ENCODE data around the gene PHKA1.
"Not testable (repeated sequence)": the region's sequence is repeated elsewhere in the genome, so short reads cannot be mapped to it uniquely, and the experiment has no call there.

Gene PHKA1

GRCh38 chrX:72713599-72714477, at the start of gene PHKA1:
TSS of gene PHKA1 (minus strand) at chrX:72714306. CDS start at chrX:72713880, 426 bp downstream.
- peak; percentile 44 for DNase-seq

- DNase-seq: not testable (repeated sequence)
Measured at GRCh38 chrX:72760454-72760853, 46.3 kb upstream of the PHKA1 start.

GRCh38 chrX:72748545-72748944, 34.4 kb upstream of the PHKA1 start:
- not testable (repeated sequence) for DNase-seq

GRCh38 chrX:72745546-72745945, 31.4 kb upstream of the PHKA1 start:
- DNase-seq: not testable (repeated sequence)

GRCh38 chrX:72735561-72735960, 21.5 kb upstream of the PHKA1 start:
- DNase-seq: no peak

- DNase-seq: not testable (repeated sequence)
Measured at GRCh38 chrX:72733636-72734035, 19.5 kb upstream of the PHKA1 start.

- no peak for DNase-seq
Measured at GRCh38 chrX:72727846-72728245, 13.7 kb upstream of the PHKA1 start.

GRCh38 chrX:72716766-72717165, 2.7 kb upstream of the PHKA1 start:
- DNase-seq: no peak

GRCh38 chrX:72715546-72715945, 1.4 kb upstream of the PHKA1 start:
- DNase-seq: no peak

GRCh38 chrX:72714478-72714916, 391 bp upstream of the PHKA1 start:
- DNase-seq: peak; percentile 54

GRCh38 chrX:72713130-72713529, 976 bp downstream of the PHKA1 start:
- no peak for DNase-seq

- no peak for DNase-seq
Measured at GRCh38 chrX:72712094-72712755, 1.9 kb downstream of the PHKA1 start.

GRCh38 chrX:72705814-72706213, 8.3 kb downstream of the PHKA1 start:
- DNase-seq: no peak

- DNase-seq: no peak
Measured at GRCh38 chrX:72705111-72705510, 9.0 kb downstream of the PHKA1 start.

GRCh38 chrX:72694170-72694569, 19.9 kb downstream of the PHKA1 start:
- no peak for DNase-seq

- no peak for DNase-seq
Measured at GRCh38 chrX:72693477-72693876, 20.6 kb downstream of the PHKA1 start.

GRCh38 chrX:72687396-72687795, 26.7 kb downstream of the PHKA1 start:
- no peak for DNase-seq

GRCh38 chrX:72685810-72686456, 28.2 kb downstream of the PHKA1 start:
- no peak for DNase-seq

GRCh38 chrX:72685018-72685417, 29.1 kb downstream of the PHKA1 start:
- no peak for DNase-seq

GRCh38 chrX:72683631-72684030, 30.5 kb downstream of the PHKA1 start:
- no peak for DNase-seq

GRCh38 chrX:72676465-72676864, 37.6 kb downstream of the PHKA1 start:
- DNase-seq: no peak

GRCh38 chrX:72673951-72674350, 40.2 kb downstream of the PHKA1 start:
- DNase-seq: not testable (repeated sequence)

GRCh38 chrX:72669508-72669907, 44.6 kb downstream of the PHKA1 start:
- not testable (repeated sequence) for DNase-seq

GRCh38 chrX:72666451-72666850, 47.7 kb downstream of the PHKA1 start:
- DNase-seq: no peak
